ENCODE measurements around the gene WDTC1.

DNA sequence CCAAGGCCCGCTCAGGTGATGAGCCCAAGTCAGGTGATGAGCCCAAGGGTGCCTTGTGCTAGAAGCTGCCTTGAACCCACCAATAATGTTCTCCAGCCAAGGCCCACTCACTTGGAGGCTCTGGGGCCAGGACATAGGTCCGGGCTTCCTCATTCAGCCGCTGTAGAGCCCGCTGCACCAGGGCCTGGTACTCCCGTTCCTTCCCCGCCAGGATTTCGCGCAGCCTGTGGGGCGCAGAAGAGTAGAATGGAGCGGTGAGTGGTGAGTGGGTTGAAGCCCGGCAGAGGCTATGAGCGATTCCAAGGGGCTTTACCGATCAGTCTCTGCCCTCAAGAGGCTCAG, 121.8 kb downstream of the WDTC1 start:
- TF ChIP-seq, protein P1, sequence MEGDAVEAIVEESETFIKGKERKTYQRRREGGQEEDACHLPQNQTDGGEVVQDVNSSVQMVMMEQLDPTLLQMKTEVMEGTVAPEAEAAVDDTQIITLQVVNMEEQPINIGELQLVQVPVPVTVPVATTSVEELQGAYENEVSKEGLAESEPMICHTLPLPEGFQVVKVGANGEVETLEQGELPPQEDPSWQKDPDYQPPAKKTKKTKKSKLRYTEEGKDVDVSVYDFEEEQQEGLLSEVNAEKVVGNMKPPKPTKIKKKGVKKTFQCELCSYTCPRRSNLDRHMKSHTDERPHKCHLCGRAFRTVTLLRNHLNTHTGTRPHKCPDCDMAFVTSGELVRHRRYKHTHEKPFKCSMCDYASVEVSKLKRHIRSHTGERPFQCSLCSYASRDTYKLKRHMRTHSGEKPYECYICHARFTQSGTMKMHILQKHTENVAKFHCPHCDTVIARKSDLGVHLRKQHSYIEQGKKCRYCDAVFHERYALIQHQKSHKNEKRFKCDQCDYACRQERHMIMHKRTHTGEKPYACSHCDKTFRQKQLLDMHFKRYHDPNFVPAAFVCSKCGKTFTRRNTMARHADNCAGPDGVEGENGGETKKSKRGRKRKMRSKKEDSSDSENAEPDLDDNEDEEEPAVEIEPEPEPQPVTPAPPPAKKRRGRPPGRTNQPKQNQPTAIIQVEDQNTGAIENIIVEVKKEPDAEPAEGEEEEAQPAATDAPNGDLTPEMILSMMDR (IDR thresholded peaks at IDR 0.05) = no peak
- no peak for TF ChIP-seq POLR2A (IDR thresholded peaks at IDR 0.05)

Data from gastroesophageal sphincter (tissue), 3 donors.